Liver (tissue), 3 donors: ENCODE data around the gene DNMT3A.

Experiments
- CTCF ChIP-seq: fragments of 150-350 bp; IDR thresholded peaks from 2 replicates; pipeline ENCODE4 v1.5.1; 2017; ENCODE audit warnings: improper control_type of control experiment, low read depth, low read length; ENCODE audit not compliant: missing input control
- EGR1 ChIP-seq, 2 donors: IDR thresholded peaks; 2 replicates each; pipeline ENCODE4 v1.6.1; 2016 to 2018; ENCODE audit warnings: antibody characterized with exemption in 2 of 2, low read depth in 2 of 2
- GABPA ChIP-seq, 2 donors: IDR thresholded peaks in 1 of 2; conservative IDR thresholded peaks in 1 of 2; 2 replicates each; pipeline ENCODE4 v1.6.1; 2016; ENCODE audit warnings: antibody characterized with exemption in 2 of 2, mild to moderate bottlenecking in 1 of 2, moderate library complexity in 1 of 2
- RAD21 ChIP-seq, 2 donors: IDR thresholded peaks; 2 replicates each; pipeline ENCODE4 v1.6.1; 2016; ENCODE audit warnings: antibody characterized with exemption in 2 of 2, mild to moderate bottlenecking in 2 of 2
- TAF1 ChIP-seq: conservative IDR thresholded peaks from 2 replicates; pipeline ENCODE4 v1.6.1; 2016; ENCODE audit warnings: antibody characterized with exemption, mild to moderate bottlenecking
- YY1 ChIP-seq: IDR thresholded peaks from 2 replicates; pipeline ENCODE4 v1.6.1; 2016; ENCODE audit warnings: antibody characterized with exemption, mild to moderate bottlenecking
- ZBTB33 ChIP-seq: IDR thresholded peaks from 2 replicates; pipeline ENCODE4 v1.6.1; 2016; ENCODE audit warnings: antibody characterized with exemption
- TF ChIP-seq, protein P1 (sequence below): IDR thresholded peaks from 2 replicates; pipeline ENCODE4 v1.6.1; 2016; ENCODE audit warnings: antibody characterized with exemption, mild to moderate bottlenecking
- donor health status: healthy.
- donor health status: healthy.

- no peak for TF ChIP-seq CTCF
- no peak for TF ChIP-seq RAD21 (IDR thresholded peaks at IDR 0.05)
- no peak for TF ChIP-seq TAF1
- no peak for TF ChIP-seq EGR1 (IDR thresholded peaks at IDR 0.05; ENCODE audit: low read depth in 2 of 2)
- TF ChIP-seq, protein P1, sequence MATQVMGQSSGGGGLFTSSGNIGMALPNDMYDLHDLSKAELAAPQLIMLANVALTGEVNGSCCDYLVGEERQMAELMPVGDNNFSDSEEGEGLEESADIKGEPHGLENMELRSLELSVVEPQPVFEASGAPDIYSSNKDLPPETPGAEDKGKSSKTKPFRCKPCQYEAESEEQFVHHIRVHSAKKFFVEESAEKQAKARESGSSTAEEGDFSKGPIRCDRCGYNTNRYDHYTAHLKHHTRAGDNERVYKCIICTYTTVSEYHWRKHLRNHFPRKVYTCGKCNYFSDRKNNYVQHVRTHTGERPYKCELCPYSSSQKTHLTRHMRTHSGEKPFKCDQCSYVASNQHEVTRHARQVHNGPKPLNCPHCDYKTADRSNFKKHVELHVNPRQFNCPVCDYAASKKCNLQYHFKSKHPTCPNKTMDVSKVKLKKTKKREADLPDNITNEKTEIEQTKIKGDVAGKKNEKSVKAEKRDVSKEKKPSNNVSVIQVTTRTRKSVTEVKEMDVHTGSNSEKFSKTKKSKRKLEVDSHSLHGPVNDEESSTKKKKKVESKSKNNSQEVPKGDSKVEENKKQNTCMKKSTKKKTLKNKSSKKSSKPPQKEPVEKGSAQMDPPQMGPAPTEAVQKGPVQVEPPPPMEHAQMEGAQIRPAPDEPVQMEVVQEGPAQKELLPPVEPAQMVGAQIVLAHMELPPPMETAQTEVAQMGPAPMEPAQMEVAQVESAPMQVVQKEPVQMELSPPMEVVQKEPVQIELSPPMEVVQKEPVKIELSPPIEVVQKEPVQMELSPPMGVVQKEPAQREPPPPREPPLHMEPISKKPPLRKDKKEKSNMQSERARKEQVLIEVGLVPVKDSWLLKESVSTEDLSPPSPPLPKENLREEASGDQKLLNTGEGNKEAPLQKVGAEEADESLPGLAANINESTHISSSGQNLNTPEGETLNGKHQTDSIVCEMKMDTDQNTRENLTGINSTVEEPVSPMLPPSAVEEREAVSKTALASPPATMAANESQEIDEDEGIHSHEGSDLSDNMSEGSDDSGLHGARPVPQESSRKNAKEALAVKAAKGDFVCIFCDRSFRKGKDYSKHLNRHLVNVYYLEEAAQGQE = no peak
- TF ChIP-seq GABPA (IDR thresholded peaks at IDR 0.05 in 1 of 2, conservative IDR thresholded peaks at IDR 0.05 in 1 of 2) = no peak
- TF ChIP-seq ZBTB33 = no peak
- TF ChIP-seq YY1 = no peak
Observed at GRCh38 chr2:25222477-25223121, 119.1 kb downstream of the DNMT3A start.
